GM18907 (cell line): ENCODE results near the gene BCL2.

ENCODE experiments used
- ATAC-seq: cut with Tn5 transposase; IDR thresholded peaks from one replicate; pipeline ENCODE4 v1.9.1; 2021; ENCODE audit warnings: mild to moderate bottlenecking, moderate library complexity; ENCODE audit not compliant: unreplicated experiment

Gene BCL2

GRCh38 chr18:63260380-63260754 is 59.2 kb downstream of the BCL2 start:
- ATAC-seq, result no peak

DNA sequence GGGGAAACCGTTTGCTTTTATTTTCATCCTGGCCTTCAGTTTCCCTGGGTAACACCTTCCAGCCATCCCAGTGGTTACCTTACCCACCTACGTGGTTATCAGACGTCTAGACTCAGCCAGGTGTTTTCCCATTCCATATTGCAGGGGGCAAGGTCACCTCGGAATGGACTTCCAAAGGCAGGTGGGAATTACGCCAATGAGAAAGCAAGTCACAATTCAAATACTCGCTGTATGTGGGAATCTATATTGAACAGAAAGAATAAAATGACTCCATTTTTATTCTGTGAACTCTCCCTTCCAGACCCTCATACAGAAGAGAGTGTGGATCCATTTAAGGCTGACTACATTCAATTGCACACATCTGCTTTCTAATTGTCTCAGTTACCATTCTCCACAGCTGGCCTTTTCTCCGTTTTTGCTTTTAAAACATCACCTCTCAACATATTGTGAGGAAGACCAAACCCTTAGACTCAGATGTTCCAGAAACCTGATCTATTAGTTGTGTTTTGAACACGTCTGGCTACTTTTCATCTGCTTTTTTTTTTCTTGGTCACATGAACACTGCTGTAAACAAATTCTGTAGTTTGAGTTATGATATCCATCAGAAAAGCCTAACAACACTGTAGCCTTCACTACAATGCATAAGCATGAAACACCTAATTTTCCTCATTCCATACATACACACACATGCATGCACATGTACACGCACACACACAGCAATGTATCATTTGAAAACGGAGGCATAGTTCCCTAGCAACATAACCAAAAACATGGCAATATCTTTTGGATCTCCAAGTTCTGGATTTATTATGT is 59.8 kb downstream of the BCL2 start:
- ATAC-seq, result no peak

GRCh38 chr18:63258749-63259566 is 60.6 kb downstream of the BCL2 start:
- no peak for ATAC-seq

GRCh38 chr18:63257453-63257852 is 62.1 kb downstream of the BCL2 start:
- ATAC-seq, result no peak

GRCh38 chr18:63255435-63255834 is 64.1 kb downstream of the BCL2 start:
- peak; percentile 67 for ATAC-seq

DNA sequence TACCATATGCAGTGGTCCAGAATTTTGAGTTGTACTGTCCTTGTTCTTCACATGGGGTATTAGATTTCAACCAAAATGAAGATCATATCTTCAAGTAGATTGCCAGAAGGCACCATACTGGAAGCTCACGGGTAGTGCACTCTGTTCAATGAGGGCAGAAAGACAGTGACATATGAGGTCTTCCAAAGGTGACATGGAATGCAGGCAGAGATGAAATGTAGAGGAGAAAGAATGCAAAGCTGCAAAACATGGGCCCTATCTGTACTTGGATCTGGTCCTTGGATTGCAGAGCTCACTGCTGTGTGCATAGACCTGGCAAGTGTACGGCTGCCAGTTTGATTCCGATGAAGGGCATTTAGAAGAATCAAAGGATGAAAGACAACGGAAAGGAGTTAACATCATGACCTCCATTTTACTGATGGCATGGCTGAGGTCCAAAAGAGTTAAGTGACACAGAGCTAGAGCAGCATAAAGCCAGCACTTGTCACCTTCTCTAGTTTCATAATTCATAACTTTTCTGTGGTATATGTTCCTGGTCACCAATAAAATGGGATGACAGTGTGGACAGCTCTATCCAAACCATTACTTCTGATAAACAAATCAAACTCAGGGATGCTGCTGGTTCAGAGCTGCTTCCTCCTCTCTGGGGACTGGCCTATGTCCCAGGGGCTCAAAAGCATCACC is 64.7 kb downstream of the BCL2 start:
- peak; percentile 21 for ATAC-seq

DNA sequence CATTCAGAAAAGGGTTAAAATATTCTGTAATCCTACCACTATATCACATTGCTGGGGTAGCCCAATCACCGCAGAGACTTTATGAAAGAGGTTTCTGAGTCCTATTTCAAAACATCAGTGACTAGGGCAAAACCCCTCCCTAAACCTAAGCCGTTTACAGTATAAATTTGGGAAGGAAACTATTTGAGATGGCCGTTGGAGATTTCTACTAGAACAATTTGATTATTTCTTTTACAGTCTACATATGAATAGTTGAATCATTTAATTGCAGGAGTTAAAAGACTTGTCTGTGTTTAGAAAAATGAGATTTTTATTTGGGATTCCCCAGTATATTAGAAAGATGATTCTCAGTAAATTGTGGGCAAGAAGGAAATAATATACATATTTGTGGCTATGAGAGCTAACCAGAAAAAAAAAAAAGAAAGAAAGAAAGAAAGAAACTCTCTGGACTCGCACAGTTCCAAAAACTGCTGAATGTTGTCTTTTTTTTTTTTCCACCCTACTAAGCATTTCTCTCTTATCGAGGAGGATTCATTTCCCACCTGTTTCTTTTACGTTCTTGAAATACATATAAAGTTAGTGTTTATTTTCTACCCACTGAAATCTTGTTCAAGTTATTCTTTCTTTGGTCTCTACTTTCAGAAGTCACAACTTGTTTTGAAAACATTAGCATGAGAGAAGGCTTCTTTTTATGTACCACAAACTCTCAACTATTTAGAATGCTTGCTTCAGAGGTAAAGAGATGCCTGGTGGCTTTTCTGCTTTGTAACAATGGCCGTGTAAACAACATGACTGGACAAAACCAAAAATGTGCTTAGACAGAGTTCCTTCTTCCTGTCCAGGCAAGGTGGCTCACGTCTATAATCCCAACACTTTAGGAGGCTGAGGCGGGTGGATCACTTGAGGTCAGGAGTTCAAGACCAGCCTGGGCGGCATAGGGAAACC is 65.9 kb downstream of the BCL2 start:
- ATAC-seq, result no peak

DNA sequence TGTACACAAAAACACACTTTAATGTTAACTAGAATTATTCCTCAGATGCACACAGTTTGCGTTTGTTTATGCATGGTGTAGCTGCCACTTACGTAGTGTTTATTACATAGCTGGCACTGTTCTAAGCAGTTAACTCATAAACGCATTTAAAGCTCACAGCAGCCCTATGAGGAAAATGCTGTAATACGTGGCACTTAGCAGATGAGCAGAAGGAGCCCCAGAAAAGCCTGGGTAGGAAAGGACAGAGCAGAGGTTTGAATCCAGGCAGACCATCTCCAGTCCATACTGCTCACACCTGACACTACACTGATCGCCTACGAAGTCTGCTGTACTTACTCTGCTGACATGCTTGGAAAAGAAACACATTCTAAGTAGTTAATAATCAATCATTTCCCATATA is 66.6 kb downstream of the BCL2 start:
- ATAC-seq, result no peak

- no peak for ATAC-seq
Measured at GRCh38 chr18:63249771-63250170, 69.8 kb downstream of the BCL2 start.

GRCh38 chr18:63247926-63248325 is 71.6 kb downstream of the BCL2 start:
- ATAC-seq, result no peak

DNA sequence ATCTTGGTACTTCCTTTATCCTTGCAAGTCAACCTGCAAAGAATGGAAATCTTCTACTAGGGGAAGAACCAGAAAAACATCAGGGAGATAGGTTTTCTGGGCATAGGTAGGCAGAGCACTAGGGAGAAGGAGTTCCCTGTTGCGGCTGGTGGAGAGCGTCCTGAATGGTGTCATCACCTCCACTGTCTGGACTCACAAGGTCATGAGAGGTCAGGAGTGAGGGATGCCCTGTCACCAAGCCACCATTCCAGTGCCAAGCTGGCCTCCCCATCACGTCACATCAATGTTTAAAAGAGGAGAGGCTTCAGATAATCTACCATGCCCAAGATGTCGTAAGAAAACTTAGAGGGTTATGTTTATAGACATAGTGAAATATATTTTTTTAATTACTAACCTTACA is 72.1 kb downstream of the BCL2 start:
- ATAC-seq, result no peak

- no peak for ATAC-seq
Measured at GRCh38 chr18:63245600-63245999, 74.0 kb downstream of the BCL2 start.

DNA sequence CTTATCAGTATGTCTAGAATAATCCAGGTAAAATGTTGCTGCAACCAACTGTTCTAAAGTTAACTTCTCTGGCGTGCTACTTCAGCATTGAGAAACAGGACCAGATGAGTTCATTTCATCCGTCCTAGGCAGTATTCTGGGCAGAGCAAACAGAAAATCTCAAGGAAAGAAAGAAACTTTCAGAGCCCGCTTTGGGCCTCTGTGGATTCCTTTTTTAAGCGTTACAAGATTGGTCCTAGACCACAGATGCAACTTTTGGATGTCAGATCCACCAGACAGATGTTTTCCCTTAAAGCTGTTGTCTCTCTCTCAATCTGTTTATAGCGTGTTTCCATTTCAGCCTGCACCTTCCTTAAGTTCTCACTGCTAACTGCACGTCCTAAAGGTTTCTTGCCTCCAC is 75.0 kb downstream of the BCL2 start:
- no peak for ATAC-seq

- no peak for ATAC-seq
Measured at GRCh38 chr18:63241760-63242159, 77.8 kb downstream of the BCL2 start.

GRCh38 chr18:63241317-63241712 is 78.3 kb downstream of the BCL2 start:
- ATAC-seq, result no peak

- ATAC-seq, result no peak
Measured at GRCh38 chr18:63240531-63241316, 78.8 kb downstream of the BCL2 start.

GRCh38 chr18:63238693-63239075 is 80.9 kb downstream of the BCL2 start:
- no peak for ATAC-seq

DNA sequence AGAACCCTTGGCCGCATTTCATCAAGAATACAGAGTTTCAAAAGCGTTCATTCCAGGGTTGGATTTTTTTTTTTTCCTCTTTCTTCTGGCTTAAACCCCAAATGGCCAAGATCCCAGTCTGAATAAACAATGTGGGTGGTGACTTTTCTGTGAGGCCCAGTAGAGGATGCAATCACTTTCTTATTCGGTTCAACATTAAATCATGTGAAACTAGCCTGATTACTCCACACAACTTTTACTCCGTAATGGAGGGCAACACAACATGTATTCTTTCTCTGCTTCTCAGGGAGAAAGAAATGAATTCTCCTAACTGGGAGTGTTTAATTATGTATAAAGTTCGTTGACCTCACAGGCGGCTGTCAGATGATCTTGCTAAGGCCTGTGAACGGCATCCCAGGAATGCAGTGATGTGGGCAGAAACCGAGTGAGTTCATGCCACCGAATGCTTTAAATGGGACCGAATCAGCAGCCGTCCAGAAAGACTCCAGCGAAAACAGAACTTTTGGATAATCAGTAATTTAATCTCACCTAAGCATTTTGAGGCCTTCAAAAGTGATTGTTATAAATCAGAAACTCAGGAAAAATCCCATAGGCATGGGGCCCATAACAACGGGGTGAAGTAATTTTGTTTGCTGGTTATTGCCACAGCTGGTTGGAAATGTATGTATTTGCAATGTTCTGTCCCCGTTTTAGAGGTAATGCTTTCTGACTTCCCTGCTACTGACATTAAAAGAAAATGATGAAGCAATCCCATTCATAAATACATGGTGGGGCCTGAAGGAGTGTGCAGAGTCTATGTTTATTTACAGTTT is 81.5 kb downstream of the BCL2 start:
- ATAC-seq, result no peak
